DMS153 treated with DMSO at 0.1 percent for 48 hours (cell line): ENCODE results near the gene RGS2.
A peak's percentile ranks its signal among the peaks of the same experiment; 100 is the strongest.

Experiments
- DNase-seq: peaks from one replicate; lab custom pipeline; 2025; ENCODE audit not compliant: unreplicated experiment; lab: John Stamatoyannopoulos, UW

The RGS2 gene

GRCh38 chr1:192795916-192796618 lies 12.8 kb upstream of the RGS2 start:
- DNase-seq, result no peak

GRCh38 chr1:192797143-192797542 lies 11.7 kb upstream of the RGS2 start:
- DNase-seq, result no peak

DNA sequence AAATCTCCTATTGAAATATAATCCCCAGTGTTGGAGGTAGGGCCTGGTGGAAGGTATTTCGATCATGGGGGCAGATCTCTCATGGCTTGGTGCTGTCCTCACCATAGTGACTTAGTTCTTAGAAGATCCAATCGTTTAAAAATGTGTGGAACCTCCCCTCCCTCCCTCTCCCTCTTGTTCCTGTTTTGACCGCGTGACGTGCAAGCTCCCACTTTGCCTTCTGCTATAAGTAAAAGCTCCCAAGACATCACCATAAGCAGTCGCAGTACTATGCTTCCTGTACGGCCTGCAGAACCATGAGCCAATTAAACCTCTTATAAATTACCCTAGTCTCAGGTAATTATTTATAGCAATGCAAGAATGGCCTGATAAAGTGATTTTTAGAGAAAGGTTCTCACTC lies 10.9 kb upstream of the RGS2 start:
- no peak for DNase-seq

DNA sequence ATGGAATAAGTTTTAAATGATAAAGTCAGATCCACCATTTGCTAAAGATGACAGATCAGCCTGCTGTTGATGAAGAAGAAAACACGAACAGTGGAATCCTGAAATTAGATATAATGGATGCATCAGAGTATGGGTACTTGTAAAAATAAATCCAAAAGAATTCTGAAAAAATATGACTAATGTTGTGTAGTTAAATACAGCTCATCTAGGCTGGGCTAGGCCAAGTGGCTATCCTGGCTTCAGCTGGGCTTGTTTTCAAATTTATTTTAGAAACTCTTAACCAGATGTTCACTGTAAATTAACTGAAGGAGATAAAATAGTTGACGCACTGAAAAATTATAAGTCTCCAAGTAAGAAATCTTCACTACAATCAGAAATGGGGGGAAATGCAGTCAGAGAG lies 7.4 kb upstream of the RGS2 start:
- DNase-seq, result no peak

DNA sequence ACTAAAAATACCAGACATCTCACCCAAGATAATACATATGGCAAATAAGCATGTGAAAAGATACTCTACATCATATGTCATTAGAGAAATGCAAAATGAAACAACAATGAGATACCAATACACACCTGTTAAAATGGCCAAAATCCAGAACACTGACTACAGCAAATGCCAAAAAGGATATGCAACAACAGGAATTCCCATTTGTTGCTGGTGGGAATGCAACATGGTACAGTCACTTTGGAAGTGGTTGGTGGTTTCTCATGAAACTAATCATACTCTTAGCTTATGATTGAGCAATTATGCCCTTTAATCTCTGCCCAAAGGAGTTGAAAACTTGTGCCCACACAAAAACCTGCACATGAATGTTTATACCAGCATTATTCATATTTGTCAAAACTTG lies 6.4 kb upstream of the RGS2 start:
- no peak for DNase-seq

- DNase-seq, result no peak
Observed at GRCh38 chr1:192803501-192803900, 5.3 kb upstream of the RGS2 start.

DNA sequence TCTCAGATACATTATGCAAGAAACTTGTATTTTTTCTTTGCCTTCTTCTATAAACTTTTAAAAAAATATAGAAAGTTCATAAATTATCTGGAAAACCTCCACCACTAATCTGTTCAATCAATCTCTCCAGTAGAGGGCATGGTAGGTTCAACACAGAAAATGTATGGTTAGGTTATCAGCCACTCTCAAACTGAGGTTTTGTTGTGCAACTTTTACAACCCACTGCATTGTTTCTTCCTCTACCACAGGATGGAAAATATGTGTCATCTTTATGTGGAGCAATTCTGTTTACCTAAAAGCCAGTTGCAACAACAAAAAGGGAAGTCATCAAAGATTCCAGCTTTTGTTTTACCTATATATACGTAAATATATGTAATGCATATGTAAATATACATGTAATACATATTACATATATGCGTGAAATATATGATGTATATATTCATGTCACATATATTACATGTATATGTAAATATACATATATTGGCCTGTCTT lies 3.0 kb upstream of the RGS2 start:
- peak; percentile 25 for DNase-seq

DNA sequence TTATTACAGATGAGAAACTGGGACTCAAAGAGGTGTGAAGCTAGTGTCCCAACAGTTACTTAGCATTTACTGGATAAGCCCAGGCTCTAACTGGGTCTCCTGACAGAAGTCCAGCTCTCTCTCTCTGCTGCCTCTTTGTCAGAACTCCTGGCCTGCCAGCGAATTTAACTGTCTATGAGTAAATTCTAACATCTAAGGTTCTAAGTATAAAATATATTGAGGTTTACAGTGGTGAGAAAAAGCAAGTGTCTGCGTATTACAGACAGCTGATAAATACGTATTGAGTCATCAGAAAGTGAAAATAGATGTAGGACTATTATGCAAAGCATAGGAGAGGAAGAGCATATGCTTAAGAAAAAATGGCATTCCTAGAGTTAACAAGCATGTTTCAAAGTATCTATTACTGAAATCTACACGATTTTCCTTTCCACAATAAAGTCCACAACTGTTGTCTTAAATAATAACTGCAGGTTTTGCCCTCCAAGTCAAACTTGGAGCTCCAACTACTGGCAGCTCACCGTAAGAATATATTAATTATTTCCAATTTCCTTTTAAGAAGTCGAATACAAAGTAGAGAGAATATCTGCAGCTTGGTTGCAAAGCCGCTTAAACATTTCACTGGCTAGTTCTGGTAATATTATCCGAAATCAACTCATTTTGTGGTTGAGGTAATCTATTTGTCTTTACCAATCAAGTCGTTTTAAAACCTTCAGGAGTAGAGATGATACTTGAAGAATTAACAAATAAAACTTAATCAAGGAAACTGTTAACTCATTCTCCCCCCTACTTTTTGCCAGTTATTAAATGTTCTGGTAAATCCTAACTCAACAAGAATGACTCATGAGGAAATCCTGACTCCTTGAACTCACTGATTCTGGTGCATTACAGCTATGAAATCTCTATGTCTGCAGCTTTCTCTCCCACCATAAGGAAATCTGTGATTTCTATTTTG lies 1.4 kb upstream of the RGS2 start:
- DNase-seq, result no peak

DNA sequence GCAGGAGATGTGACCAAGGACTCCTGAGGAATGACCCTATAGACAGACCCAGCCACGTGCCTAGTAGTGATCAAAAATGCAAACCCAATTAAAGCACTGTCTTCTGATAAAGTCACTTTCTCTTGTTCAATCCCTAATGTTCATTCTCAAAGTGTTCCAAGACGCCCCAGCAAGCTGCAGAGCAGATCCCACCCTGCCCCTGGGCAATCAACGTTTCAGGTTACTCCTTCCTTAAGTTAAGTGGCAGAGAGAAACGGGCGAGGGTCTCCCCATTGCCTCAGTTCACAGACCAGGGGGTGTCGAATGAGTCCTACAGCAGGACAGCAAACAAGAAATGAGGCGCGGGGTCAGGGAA lies 699 bp upstream of the RGS2 start:
- no peak for DNase-seq

DNA sequence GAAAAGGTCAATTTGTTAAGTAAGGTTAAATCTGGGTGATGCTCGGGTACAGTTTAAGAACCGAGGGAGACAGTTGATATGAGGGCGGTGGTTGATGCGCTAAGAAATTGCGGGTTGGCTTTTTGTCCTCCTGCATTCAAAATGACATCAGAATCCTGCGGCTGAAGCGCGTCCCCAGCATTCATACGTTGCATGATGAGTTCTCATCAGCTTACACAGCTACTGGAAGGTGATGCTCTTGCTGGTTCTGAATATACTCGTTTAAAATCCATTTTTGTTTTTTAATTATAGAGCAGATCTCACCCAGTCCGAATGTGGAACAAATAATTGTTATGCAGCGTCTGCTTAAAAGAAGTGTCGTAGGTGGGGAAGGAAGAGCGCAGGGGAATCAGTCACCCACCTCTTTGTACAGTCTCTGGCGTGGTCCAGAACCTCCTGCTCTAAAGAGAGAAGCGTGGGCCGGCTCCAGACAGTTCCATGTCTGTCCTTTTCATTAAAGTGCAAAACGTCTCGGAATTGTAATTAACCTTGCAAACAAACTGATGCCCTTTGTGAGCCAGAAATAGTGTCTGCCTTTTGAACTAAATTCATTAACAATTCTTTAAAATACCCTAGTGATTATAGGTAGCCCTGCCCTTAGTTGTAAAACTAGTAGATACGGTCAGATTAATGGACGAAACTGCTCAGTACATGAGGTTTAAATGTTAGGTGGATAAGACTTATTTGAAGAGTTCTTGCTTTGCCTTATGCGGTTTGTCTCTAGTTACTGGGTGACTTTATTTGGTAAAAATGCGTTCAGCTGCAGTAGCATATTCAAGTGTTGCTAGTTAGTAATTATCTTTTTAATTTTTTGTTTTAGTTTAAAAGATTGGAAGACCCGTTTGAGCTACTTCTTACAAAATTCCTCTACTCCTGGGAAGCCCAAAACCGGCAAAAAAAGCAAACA lies 741 bp downstream of the RGS2 start:
- peak; percentile 91 for DNase-seq

- peak; percentile 23 for DNase-seq
Observed at GRCh38 chr1:192810253-192810880, 1.5 kb downstream of the RGS2 start.

DNA sequence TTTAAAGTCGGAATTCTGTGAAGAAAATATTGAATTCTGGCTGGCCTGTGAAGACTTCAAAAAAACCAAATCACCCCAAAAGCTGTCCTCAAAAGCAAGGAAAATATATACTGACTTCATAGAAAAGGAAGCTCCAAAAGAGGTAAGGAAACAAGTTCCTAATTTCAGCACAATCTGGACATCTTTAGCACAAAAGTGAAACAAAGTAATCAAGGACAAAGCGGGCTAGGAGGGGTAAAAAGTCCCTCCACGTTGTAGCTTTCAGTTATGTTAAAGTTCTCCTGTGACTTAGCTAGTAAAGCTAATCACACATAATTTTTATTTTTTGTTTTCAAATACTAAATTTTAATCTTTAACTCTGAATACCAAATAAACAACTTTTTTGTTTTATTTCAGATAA lies 2.2 kb downstream of the RGS2 start:
- no peak for DNase-seq

DNA sequence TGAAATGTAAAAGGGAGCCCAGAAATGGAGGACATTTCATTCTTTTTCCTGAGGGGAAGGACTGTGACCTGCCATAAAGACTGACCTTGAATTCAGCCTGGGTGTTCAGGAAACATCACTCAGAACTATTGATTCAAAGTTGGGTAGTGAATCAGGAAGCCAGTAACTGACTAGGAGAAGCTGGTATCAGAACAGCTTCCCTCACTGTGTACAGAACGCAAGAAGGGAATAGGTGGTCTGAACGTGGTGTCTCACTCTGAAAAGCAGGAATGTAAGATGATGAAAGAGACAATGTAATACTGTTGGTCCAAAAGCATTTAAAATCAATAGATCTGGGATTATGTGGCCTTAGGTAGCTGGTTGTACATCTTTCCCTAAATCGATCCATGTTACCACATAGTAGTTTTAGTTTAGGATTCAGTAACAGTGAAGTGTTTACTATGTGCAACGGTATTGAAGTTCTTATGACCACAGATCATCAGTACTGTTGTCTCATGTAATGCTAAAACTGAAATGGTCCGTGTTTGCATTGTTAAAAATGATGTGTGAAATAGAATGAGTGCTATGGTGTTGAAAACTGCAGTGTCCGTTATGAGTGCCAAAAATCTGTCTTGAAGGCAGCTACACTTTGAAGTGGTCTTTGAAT lies 2.9 kb downstream of the RGS2 start:
- DNase-seq, result no peak

- DNase-seq, result no peak
Observed at GRCh38 chr1:192812420-192813209, 3.8 kb downstream of the RGS2 start.

DNA sequence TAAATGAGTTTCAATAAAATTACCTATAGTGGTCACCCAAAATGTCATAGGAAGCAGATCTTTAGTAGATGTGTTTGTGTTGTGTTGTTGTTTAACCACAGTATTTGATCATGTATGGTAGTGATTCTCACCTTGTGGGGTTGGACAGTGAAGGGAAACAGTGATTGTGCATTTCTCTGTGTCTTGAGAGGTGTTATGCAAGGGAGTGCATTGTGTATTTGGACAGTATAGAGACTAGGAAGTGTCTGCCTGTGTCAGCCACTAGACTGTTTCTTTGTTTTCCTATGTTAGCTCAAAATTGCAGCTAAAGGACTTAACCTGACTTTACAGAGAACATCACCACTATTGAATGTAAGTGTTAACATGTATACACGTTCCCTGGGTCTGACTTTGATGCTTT lies 6.0 kb downstream of the RGS2 start:
- DNase-seq, result no peak

DNA sequence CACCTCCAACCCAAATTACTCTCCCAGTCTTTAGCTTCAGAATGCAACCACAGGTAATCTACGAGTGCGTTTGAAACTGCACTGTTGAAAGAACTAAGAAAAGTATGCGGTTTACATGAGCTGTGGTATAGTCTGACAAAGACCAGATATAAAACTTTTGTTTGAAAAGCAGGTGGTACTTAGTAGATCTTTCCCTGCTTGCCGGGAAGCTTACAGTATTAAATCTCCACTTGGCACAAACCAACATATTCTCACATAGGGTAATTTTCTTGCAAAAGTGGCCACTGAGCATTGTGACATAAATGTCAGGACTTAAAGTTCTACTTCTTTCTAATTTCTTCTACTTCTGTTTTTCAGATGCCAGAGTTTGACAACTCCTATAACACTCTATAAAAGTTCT lies 8.4 kb downstream of the RGS2 start:
- DNase-seq, result no peak

- no peak for DNase-seq
Observed at GRCh38 chr1:192821296-192821695, 12.5 kb downstream of the RGS2 start.

- no peak for DNase-seq
Observed at GRCh38 chr1:192824511-192824910, 15.7 kb downstream of the RGS2 start.

DNA sequence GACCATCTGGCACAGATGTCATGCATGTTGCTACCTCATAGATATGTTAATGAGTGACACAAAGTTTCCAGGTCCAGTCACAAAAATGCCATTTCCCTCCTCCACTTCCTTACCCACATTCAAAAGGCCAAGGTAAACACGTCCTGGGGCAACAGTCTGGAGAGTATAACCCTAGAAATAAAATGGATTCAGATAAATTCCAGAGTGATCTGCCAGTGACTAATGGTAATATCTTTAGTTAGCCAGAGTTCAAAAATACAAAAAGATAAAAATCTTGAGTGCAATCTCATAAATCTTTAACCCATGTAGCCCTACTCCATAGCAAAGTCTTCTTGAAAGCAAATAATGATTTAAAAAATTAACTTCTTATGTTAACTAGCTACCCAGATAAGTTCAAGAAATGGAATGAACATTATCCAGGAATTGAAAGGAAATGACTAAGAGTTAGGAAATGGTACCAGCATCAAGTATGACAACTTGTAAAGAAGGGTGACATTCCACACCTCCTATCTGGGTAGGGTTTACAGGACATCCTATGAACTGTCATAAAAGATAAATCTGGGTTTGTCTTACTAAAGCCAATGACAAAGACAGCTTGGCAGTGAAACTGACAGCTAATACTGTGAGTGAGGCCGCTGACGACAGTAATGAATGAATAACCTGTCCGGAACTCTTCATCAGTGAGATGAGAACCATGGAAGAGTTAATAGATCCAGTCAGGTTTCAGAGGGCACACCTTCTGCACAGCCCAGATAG lies 18.1 kb downstream of the RGS2 start:
- DNase-seq, result no peak
